ENCODE data around the gene PAPLN. TPM values are rescaled to one million over a fixed set of nuclear protein-coding genes. Genes with fewer than 3 reads are reported as not detected.

Gene PAPLN
- total and polyA plus RNA-seq, 7 donors: 0.26 to 0.79 (median 0.44) TPM

- H3K36me3 ChIP-seq (ENCODE audit: insufficient read depth in 1 of 2, low read depth in 1 of 2): peaks cover 0 to 38% of the 10 kb centered on the region in 2 donors
Observed at GRCh38 chr14:73272393-73272792, 35.1 kb downstream of the PAPLN start.

GRCh38 chr14:73273799-73274198, 36.5 kb downstream of the PAPLN start:
- WGBS, 3 donors: 55 to 78% (median 55%) methylated on average over 4 of the region's 4 CpGs

More at GRCh38 chr14:73272393-73272792, 35.1 kb downstream of the PAPLN start:
- 21 to 45% (median 29%) methylated on average over 6 of the region's 6 CpGs for WGBS, 3 donors
- peaks cover 17% of the 10 kb centered on the region for H3K4me1 ChIP-seq
- no peak overlapping the region for H3K27ac ChIP-seq
- no peaks in the 10 kb centered on the region for H3K27me3 ChIP-seq (ENCODE audit: insufficient read depth in 3 of 3, low read length in 2 of 3)
- TF ChIP-seq CTCF (IDR thresholded peaks at IDR 0.05): no peak
- intact Hi-C loops (cut with DNase I): loop anchor here in 1 of 2 donors (10.0 kb wide), 1 partner anchor 98 kb away; no protein-coding TSS in a partner anchor
- DNase-seq (no peak), ATAC-seq (peak; percentile 34 to 60 (median 55))
- no peaks in the 10 kb centered on the region for H3K9me3 ChIP-seq
- no peak overlapping the region for H3K4me3 ChIP-seq

GRCh38 chr14:73276836-73277235, 39.5 kb downstream of the PAPLN start:
- TF ChIP-seq CTCF (IDR thresholded peaks at IDR 0.05): no peak
- Histone ChIP-seq H3K9me3 (no peaks in the 10 kb centered on the region), H3K27me3 (ENCODE audit: insufficient read depth in 3 of 3, low read length in 2 of 3) (no peaks in the 10 kb centered on the region), H3K4me3 (no peak overlapping the region), H3K4me1 (peaks cover 9% of the 10 kb centered on the region), H3K36me3 (ENCODE audit: insufficient read depth in 1 of 2, low read depth in 1 of 2) (peaks cover 4 to 80% of the 10 kb centered on the region in 2 donors), H3K27ac (no peak overlapping the region)
- DNase-seq (no peak), ATAC-seq (no peak)
- intact Hi-C loops (cut with DNase I): loop anchor here in 1 of 2 donors (10.0 kb wide), 1 partner anchor 102 kb away; no protein-coding TSS in a partner anchor
- WGBS, 3 donors: 94 to 98% (median 94%) methylated on average over 7 of the region's 7 CpGs

More at GRCh38 chr14:73273799-73274198, 36.5 kb downstream of the PAPLN start:
- H3K4me3 ChIP-seq: no peak overlapping the region
- H3K4me1 ChIP-seq: peaks cover 17% of the 10 kb centered on the region
- H3K27ac ChIP-seq: no peak overlapping the region
- peaks cover 0 to 50% of the 10 kb centered on the region in 2 donors for H3K36me3 ChIP-seq (ENCODE audit: insufficient read depth in 1 of 2, low read depth in 1 of 2)
- no peaks in the 10 kb centered on the region for H3K27me3 ChIP-seq (ENCODE audit: insufficient read depth in 3 of 3, low read length in 2 of 3)
- TF ChIP-seq CTCF (IDR thresholded peaks at IDR 0.05): no peak
- DNase-seq: no peak
- no peak for ATAC-seq
- H3K9me3 ChIP-seq: no peaks in the 10 kb centered on the region
- intact Hi-C loops (cut with DNase I): loop anchor here in 1 of 2 donors (10.0 kb wide), 1 partner anchor 99 kb away; no protein-coding TSS in a partner anchor

GRCh38 chr14:73277376-73277775, 40.1 kb downstream of the PAPLN start:
- no peak for DNase-seq
- no peaks in the 10 kb centered on the region for H3K9me3 ChIP-seq
- no peak for ATAC-seq
- no peak overlapping the region for H3K4me3 ChIP-seq
- peaks cover 8% of the 10 kb centered on the region for H3K4me1 ChIP-seq
- WGBS, 3 donors: 89 to 98% (median 91%) methylated on average over 2 of the region's 2 CpGs
- intact Hi-C loops (cut with DNase I): loop anchor here in 1 of 2 donors (10.0 kb wide), 1 partner anchor 103 kb away; no protein-coding TSS in a partner anchor
- no peak for TF ChIP-seq CTCF (IDR thresholded peaks at IDR 0.05)
- H3K36me3 ChIP-seq (ENCODE audit: insufficient read depth in 1 of 2, low read depth in 1 of 2): peaks cover 6 to 85% of the 10 kb centered on the region in 2 donors
- no peak overlapping the region for H3K27ac ChIP-seq
- no peaks in the 10 kb centered on the region for H3K27me3 ChIP-seq (ENCODE audit: insufficient read depth in 3 of 3, low read length in 2 of 3)

- ATAC-seq (no peak), DNase-seq (no peak)
- TF ChIP-seq CTCF (IDR thresholded peaks at IDR 0.05): no peak
- no peaks in the 10 kb centered on the region for H3K9me3 ChIP-seq
- WGBS, 3 donors: 95 to 98% (median 97%) methylated on average over 5 of the region's 5 CpGs
- H3K4me3 ChIP-seq: no peak overlapping the region
- no peaks in the 10 kb centered on the region for H3K4me1 ChIP-seq
- no peaks in the 10 kb centered on the region for H3K27me3 ChIP-seq (ENCODE audit: insufficient read depth in 3 of 3, low read length in 2 of 3)
- H3K27ac ChIP-seq: no peak overlapping the region
- peaks cover 15 to 98% of the 10 kb centered on the region in 2 donors for H3K36me3 ChIP-seq (ENCODE audit: insufficient read depth in 1 of 2, low read depth in 1 of 2)
- intact Hi-C loops (cut with DNase I): loop anchor here in 1 of 2 donors (10.0 kb wide), 1 partner anchor 106 kb away; no protein-coding TSS in a partner anchor
Observed at GRCh38 chr14:73280903-73281302, 43.6 kb downstream of the PAPLN start.

Measured in psoas muscle (tissue), 8 donors.